ENCODE data around the gene CCDC57. TPM values are rescaled to one million over a fixed set of nuclear protein-coding genes. Genes with fewer than 3 reads are reported as not detected.

Gene CCDC57
- total RNA-seq, 5 donors from 2014 or later (not counting 1 experiment from before 2014, with no cell fraction given) = 86.4 to 127 (median 103) TPM

- no peaks in the 10 kb centered on the region for H3K9me3 Mint-ChIP-seq
- H3K27ac Mint-ChIP-seq = peak overlapping the region; percentile 65 to 86
- H3K36me3 ChIP-seq (ENCODE audit: control insufficient read depth in 2 of 2, extremely low read depth in 1 of 2, insufficient read depth in 1 of 2, low read length in 1 of 2) = peaks cover 2 to 13% of the 10 kb centered on the region in 2 donors
- H3K4me3 Mint-ChIP-seq = peak overlapping the region; percentile 39 to 77 (median 58)
- POLR2A ChIA-PET = interaction anchor here in 1 of 2 donors (0.5 kb wide), 1 partner anchor 72 kb away, joined by 3 read pairs; no protein-coding TSS in a partner anchor
- H3K36me3 Mint-ChIP-seq = peaks cover 26% of the 10 kb centered on the region
- no peak overlapping the region for H3K4me3 ChIP-seq (ENCODE audit: control insufficient read depth in 1 of 2, extremely low read depth in 1 of 2, low read length in 1 of 2)
- no peaks in the 10 kb centered on the region for H3K27me3 Mint-ChIP-seq
- no peak for ATAC-seq (replicated peaks in 1 of 4)
- H3K4me1 ChIP-seq (ENCODE audit: control insufficient read depth in 1 of 2, extremely low read depth in 1 of 2, insufficient read depth in 2 of 2, low read length in 2 of 2) = peaks cover 12 to 40% of the 10 kb centered on the region in 2 experiments
- H3K4me1 Mint-ChIP-seq = peaks cover 46 to 51% (median 50%) of the 10 kb centered on the region in 3 donors
- WGBS (ENCODE audit: insufficient coverage) = 79% methylated on average over 14 of the region's 17 CpGs
- H3K27ac ChIP-seq (ENCODE audit: low read length) = peak overlapping the region; percentile 56
- CTCF ChIA-PET = interaction anchor here in 1 of 2 donors (1.0 to 1.3 kb wide), 2 partner anchors 64 to 98 kb away, joined by 3 to 4 read pairs; no protein-coding TSS in a partner anchor
- H3K9me3 ChIP-seq = no peaks in the 10 kb centered on the region
- no peak for DNase-seq
- no peaks in the 10 kb centered on the region for H3K27me3 ChIP-seq (replicated peaks in 1 of 2; ENCODE audit: control insufficient read depth in 2 of 2, extremely low read depth in 1 of 2, insufficient read depth in 2 of 2, low read length in 1 of 2)
These were observed 12.5 kb downstream of the CCDC57 start for GRCh38 chr17:82200135-82200534.

DNA sequence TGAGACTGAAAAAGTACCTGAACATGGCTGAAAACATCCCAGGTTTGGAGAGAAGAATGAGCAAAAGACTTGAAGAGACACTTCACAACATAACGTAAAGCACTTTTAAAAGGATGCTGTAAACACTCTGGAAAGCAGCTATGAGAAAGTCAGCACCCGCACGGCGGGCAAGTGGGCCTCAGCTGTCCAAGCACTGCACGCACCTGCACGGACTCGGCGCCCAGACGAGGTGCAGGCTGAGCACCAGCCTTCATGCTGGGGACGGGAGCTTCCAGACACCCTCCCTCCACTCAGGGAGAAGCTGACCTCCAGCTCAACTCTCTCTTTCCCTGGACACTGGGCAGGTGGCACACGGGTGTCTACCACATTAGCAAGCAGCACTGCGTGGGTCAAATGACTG is 13.1 kb downstream of the CCDC57 start:
- DNase-seq (no peak), ATAC-seq (replicated peaks in 1 of 4) (no peak)
- peaks cover 40 to 50% (median 46%) of the 10 kb centered on the region in 3 donors for H3K4me1 Mint-ChIP-seq
- peaks cover 30% of the 10 kb centered on the region for H3K36me3 Mint-ChIP-seq
- Histone ChIP-seq H3K4me1 (ENCODE audit: control insufficient read depth in 1 of 2, extremely low read depth in 1 of 2, insufficient read depth in 2 of 2, low read length in 2 of 2) (peaks cover 12 to 40% of the 10 kb centered on the region in 2 experiments), H3K4me3 (ENCODE audit: control insufficient read depth in 1 of 2, extremely low read depth in 1 of 2, low read length in 1 of 2) (no peak overlapping the region), H3K27ac (ENCODE audit: low read length) (no peak overlapping the region), H3K36me3 (ENCODE audit: control insufficient read depth in 2 of 2, extremely low read depth in 1 of 2, insufficient read depth in 1 of 2, low read length in 1 of 2) (peaks cover 5 to 20% of the 10 kb centered on the region in 2 donors), H3K27me3 (replicated peaks in 1 of 2; ENCODE audit: control insufficient read depth in 2 of 2, extremely low read depth in 1 of 2, insufficient read depth in 2 of 2, low read length in 1 of 2) (no peaks in the 10 kb centered on the region), H3K9me3 (no peaks in the 10 kb centered on the region)
- CTCF ChIA-PET = interaction anchor here in 1 of 2 donors (0.8 kb wide), 1 partner anchor 161 kb away, joined by 3 read pairs; no protein-coding TSS in a partner anchor
- POLR2A ChIA-PET = interaction anchor here (0.6 kb wide), 2 partner anchors 145 to 255 kb away, joined by 3 to 5 read pairs; no protein-coding TSS in a partner anchor
- 95% methylated on average over 12 of the region's 12 CpGs for WGBS (ENCODE audit: insufficient coverage)
- peak overlapping the region; percentile 65 to 86 for H3K27ac Mint-ChIP-seq
- H3K4me3 Mint-ChIP-seq = peak overlapping the region in 1 of 3 donors; percentile 77
- H3K9me3 Mint-ChIP-seq = no peaks in the 10 kb centered on the region
- H3K27me3 Mint-ChIP-seq = no peaks in the 10 kb centered on the region

GRCh38 chr17:82198092-82198491 is 14.6 kb downstream of the CCDC57 start:
- no peaks in the 10 kb centered on the region for H3K27me3 ChIP-seq (replicated peaks in 1 of 2; ENCODE audit: control insufficient read depth in 2 of 2, extremely low read depth in 1 of 2, insufficient read depth in 2 of 2, low read length in 1 of 2)
- DNase-seq = no peak
- H3K4me1 ChIP-seq (ENCODE audit: control insufficient read depth in 1 of 2, extremely low read depth in 1 of 2, insufficient read depth in 2 of 2, low read length in 2 of 2) = peaks cover 12 to 40% of the 10 kb centered on the region in 2 experiments
- H3K4me1 Mint-ChIP-seq = peaks cover 35 to 47% (median 42%) of the 10 kb centered on the region in 3 donors
- H3K36me3 Mint-ChIP-seq = peaks cover 40% of the 10 kb centered on the region
- CTCF ChIA-PET = no interaction called here
- no peak for ATAC-seq (replicated peaks in 1 of 4)
- H3K9me3 ChIP-seq = no peaks in the 10 kb centered on the region
- H3K4me3 ChIP-seq (ENCODE audit: control insufficient read depth in 1 of 2, extremely low read depth in 1 of 2, low read length in 1 of 2) = no peak overlapping the region
- H3K27ac ChIP-seq (ENCODE audit: low read length) = no peak overlapping the region
- POLR2A ChIA-PET = interaction anchor here in 1 of 2 donors (0.6 kb wide), 1 partner anchor 11 kb away, joined by 3 read pairs; no protein-coding TSS in a partner anchor
- 13% methylated on average over 1 of the region's 4 CpGs for WGBS (ENCODE audit: insufficient coverage)
- no peaks in the 10 kb centered on the region for H3K9me3 Mint-ChIP-seq
- peaks cover 5 to 28% of the 10 kb centered on the region in 2 donors for H3K36me3 ChIP-seq (ENCODE audit: control insufficient read depth in 2 of 2, extremely low read depth in 1 of 2, insufficient read depth in 1 of 2, low read length in 1 of 2)
- no peaks in the 10 kb centered on the region for H3K27me3 Mint-ChIP-seq
- H3K4me3 Mint-ChIP-seq = peak overlapping the region in 2 of 3 donors; percentile 14 to 56
- peak overlapping the region; percentile 44 to 69 for H3K27ac Mint-ChIP-seq

DNA sequence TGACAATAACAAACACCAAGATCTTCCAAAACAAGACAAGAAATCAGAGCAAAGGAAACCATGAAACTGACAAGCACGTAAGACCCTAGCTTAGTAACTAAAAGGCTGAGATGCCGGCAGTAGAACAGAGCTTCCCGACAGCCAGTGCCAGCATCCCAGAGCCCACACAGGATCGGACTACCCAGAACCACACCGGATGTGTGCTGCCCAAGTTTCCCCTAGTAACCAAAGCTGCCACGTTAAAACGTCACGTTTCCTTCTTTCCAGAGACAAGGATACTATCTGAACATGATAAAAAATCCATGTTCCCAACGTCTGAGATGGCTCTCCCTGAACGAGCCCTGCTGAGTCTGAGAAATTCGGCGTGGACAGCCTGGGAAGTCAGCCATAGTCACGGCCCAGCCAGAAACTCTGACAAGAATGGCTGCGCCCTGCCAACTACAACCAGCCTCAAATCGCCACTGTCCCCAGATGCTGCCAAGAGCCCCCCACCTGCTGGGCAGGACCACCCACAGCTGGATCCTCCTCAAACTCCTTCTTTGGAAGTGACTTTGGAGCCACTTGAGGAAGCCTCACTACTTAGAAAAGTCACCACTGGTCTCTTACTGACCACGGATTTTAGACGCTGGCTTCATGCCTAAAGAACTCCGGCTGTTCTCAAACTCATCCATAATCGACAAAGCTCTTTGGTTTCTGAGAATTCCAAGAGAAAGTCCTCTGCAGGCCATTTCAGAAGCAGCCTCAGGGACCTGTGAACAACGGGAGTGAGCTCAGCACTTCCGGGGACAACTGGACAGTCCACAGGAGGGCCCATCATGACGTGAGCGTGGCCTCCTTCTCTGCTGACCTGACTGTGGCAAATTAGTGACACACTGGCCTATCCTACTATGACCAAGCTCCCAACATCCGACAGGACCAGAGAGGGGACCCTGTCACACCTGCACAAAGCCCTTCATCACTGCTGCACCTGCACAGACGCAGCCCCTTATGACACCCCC is 16.7 kb downstream of the CCDC57 start:
- Mint-ChIP-seq H3K4me1 (peaks cover 24 to 34% (median 29%) of the 10 kb centered on the region in 3 donors), H3K4me3 (no peak overlapping the region), H3K36me3 (peaks cover 53% of the 10 kb centered on the region), H3K9me3 (no peaks in the 10 kb centered on the region), H3K27ac (no peak overlapping the region), H3K27me3 (no peaks in the 10 kb centered on the region)
- H3K27me3 ChIP-seq (replicated peaks in 1 of 2; ENCODE audit: control insufficient read depth in 2 of 2, extremely low read depth in 1 of 2, insufficient read depth in 2 of 2, low read length in 1 of 2) = no peaks in the 10 kb centered on the region
- ATAC-seq (replicated peaks in 1 of 4) = no peak
- 93% methylated on average over 24 of the region's 25 CpGs for WGBS (ENCODE audit: insufficient coverage)
- H3K27ac ChIP-seq (ENCODE audit: low read length) = no peak overlapping the region
- H3K36me3 ChIP-seq (ENCODE audit: control insufficient read depth in 2 of 2, extremely low read depth in 1 of 2, insufficient read depth in 1 of 2, low read length in 1 of 2) = peaks cover 5 to 40% of the 10 kb centered on the region in 2 donors
- no peak overlapping the region for H3K4me3 ChIP-seq (ENCODE audit: control insufficient read depth in 1 of 2, extremely low read depth in 1 of 2, low read length in 1 of 2)
- no peak for DNase-seq
- H3K9me3 ChIP-seq = no peaks in the 10 kb centered on the region
- CTCF ChIA-PET = interaction anchor here in 1 of 2 donors (0.6 kb wide), 1 partner anchor 59 kb away, joined by 3 read pairs; no protein-coding TSS in a partner anchor
- peaks cover 7 to 32% of the 10 kb centered on the region in 2 experiments for H3K4me1 ChIP-seq (ENCODE audit: control insufficient read depth in 1 of 2, extremely low read depth in 1 of 2, insufficient read depth in 2 of 2, low read length in 2 of 2)
- POLR2A ChIA-PET = interaction anchor here in 1 of 2 donors (0.5 to 0.8 kb wide), 2 partner anchors 314 to 386 kb away, joined by 3 to 6 read pairs; no protein-coding TSS in a partner anchor

DNA sequence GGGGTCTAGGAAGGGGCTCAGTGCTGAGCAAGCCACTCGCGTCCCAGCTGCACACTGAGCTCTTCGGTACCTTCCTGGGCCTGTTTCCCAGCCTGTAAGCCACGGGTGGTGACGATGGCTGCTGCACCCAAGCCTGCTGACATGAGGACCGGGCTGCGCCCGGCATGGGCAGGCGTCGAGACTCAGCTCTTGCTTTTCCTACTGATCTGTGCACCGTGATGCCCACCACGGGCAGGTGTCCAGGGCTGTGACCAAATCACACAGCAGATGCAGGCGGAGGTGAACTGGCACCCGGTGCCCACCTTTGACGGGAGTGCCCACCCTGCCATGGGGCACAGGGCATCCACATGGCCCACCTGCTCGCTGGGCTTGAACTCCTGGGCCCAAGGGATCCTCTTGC is 17.9 kb downstream of the CCDC57 start:
- ATAC-seq (replicated peaks in 1 of 4) (no peak), DNase-seq (no peak)
- H3K9me3 Mint-ChIP-seq = no peaks in the 10 kb centered on the region
- Histone ChIP-seq H3K4me1 (ENCODE audit: control insufficient read depth in 1 of 2, extremely low read depth in 1 of 2, insufficient read depth in 2 of 2, low read length in 2 of 2) (peaks cover 3 to 20% of the 10 kb centered on the region in 2 experiments), H3K9me3 (no peaks in the 10 kb centered on the region), H3K36me3 (ENCODE audit: control insufficient read depth in 2 of 2, extremely low read depth in 1 of 2, insufficient read depth in 1 of 2, low read length in 1 of 2) (peaks cover 5 to 40% of the 10 kb centered on the region in 2 donors), H3K27ac (ENCODE audit: low read length) (no peak overlapping the region), H3K4me3 (ENCODE audit: control insufficient read depth in 1 of 2, extremely low read depth in 1 of 2, low read length in 1 of 2) (no peak overlapping the region), H3K27me3 (replicated peaks in 1 of 2; ENCODE audit: control insufficient read depth in 2 of 2, extremely low read depth in 1 of 2, insufficient read depth in 2 of 2, low read length in 1 of 2) (no peaks in the 10 kb centered on the region)
- H3K27me3 Mint-ChIP-seq = no peaks in the 10 kb centered on the region
- peaks cover 13 to 23% (median 18%) of the 10 kb centered on the region in 3 donors for H3K4me1 Mint-ChIP-seq
- ChIA-PET CTCF (interaction anchor here in 1 of 2 donors (0.6 kb wide), 1 partner anchor 12 kb away, joined by 4 read pairs; no protein-coding TSS in a partner anchor), POLR2A (no interaction called here)
- H3K27ac Mint-ChIP-seq = no peak overlapping the region
- 95% methylated on average over 14 of the region's 16 CpGs for WGBS (ENCODE audit: insufficient coverage)
- H3K36me3 Mint-ChIP-seq = peaks cover 53% of the 10 kb centered on the region
- H3K4me3 Mint-ChIP-seq = no peak overlapping the region
